IMR-90 (cell line): ENCODE results near the gene EIF5A.

ENCODE experiments used
- CTCF ChIP-seq: conservative IDR thresholded peaks from 2 replicates; pipeline ENCODE4 v1.5.1; 2012; ENCODE audit warnings: mild to moderate bottlenecking, low read depth, low read length, improper control_type of control experiment
- ELK1 ChIP-seq: fragments of 150-350 bp; IDR thresholded peaks from 2 replicates; pipeline ENCODE4 v1.6.1; 2016; ENCODE audit warnings: low read depth, mild to moderate bottlenecking, low read length, moderate library complexity, borderline replicate concordance
- MAFK ChIP-seq: IDR thresholded peaks from 2 replicates; pipeline ENCODE4 v1.6.1; 2012; ENCODE audit warnings: low read depth, low read length, improper control_type of control experiment
- POLR2A ChIP-seq: IDR thresholded peaks from 2 replicates; pipeline ENCODE4 v1.6.1; 2012; ENCODE audit warnings: mild to moderate bottlenecking, low read depth, low read length
- RAD21 ChIP-seq: IDR thresholded peaks from 2 replicates; pipeline ENCODE4 v1.6.1; 2012; ENCODE audit warnings: low read length, improper control_type of control experiment
- RCOR1 ChIP-seq: IDR thresholded peaks from 2 replicates; pipeline ENCODE4 v1.6.1; 2012; ENCODE audit warnings: mild to moderate bottlenecking, low read length, improper control_type of control experiment; ENCODE audit not compliant: insufficient replicate concordance
- SMC3 ChIP-seq: fragments of 150-350 bp; IDR thresholded peaks from 2 replicates; pipeline ENCODE4 v1.6.1; 2016; ENCODE audit warnings: low read depth, mild to moderate bottlenecking, antibody characterized with exemption, low read length, moderate library complexity
- USF2 ChIP-seq: fragments of 150-350 bp; IDR thresholded peaks from 2 replicates; pipeline ENCODE4 v1.6.1; 2017; ENCODE audit warnings: mild to moderate bottlenecking, antibody characterized with exemption, low read length, low read depth

- TF ChIP-seq CTCF (no peak), SMC3 (no peak), RCOR1 (no peak), MAFK (no peak), POLR2A (no peak), RAD21 (no peak), ELK1 (no peak), USF2 (no peak)
Observed at GRCh38 chr17:7343250-7343649, 35.8 kb downstream of the EIF5A start.
